Right lobe of liver (tissue), 4 donors: ENCODE data around the gene TMEM236.
"Not testable (repeated sequence)": the region's sequence is repeated elsewhere in the genome, so short reads cannot be mapped to it uniquely, and the experiment has no call there.

Experiments
- POLR2A ChIP-seq: fragments of 450-650 bp; IDR thresholded peaks from one replicate; pipeline ENCODE4 v1.6.1; 2017; ENCODE audit warnings: antibody characterized with exemption, mild to moderate bottlenecking
- TF ChIP-seq, protein P1 (sequence below), 4 donors: fragments of 200-600 bp in 3 of 4; fragments of 450-650 bp in 1 of 4; IDR thresholded peaks; one replicate each; pipeline versions ENCODE4 v1.5.1 to v1.8.0; 2016 to 2022; ENCODE audit warnings: antibody characterized with exemption in 4 of 4, mild to moderate bottlenecking in 2 of 4
- donor health status: DM: no; HTN: no; CAD: no.
- donor health status: DM: no; HTN: no; CAD: no.
- donor health status: DM: no; HTN: yes; CAD: no.

- TF ChIP-seq, protein P1, sequence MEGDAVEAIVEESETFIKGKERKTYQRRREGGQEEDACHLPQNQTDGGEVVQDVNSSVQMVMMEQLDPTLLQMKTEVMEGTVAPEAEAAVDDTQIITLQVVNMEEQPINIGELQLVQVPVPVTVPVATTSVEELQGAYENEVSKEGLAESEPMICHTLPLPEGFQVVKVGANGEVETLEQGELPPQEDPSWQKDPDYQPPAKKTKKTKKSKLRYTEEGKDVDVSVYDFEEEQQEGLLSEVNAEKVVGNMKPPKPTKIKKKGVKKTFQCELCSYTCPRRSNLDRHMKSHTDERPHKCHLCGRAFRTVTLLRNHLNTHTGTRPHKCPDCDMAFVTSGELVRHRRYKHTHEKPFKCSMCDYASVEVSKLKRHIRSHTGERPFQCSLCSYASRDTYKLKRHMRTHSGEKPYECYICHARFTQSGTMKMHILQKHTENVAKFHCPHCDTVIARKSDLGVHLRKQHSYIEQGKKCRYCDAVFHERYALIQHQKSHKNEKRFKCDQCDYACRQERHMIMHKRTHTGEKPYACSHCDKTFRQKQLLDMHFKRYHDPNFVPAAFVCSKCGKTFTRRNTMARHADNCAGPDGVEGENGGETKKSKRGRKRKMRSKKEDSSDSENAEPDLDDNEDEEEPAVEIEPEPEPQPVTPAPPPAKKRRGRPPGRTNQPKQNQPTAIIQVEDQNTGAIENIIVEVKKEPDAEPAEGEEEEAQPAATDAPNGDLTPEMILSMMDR (IDR thresholded peaks at IDR 0.05): not testable (repeated sequence)
- TF ChIP-seq POLR2A: not testable (repeated sequence)
Measured at GRCh38 chr10:17722317-17723014, 29.5 kb upstream of the TMEM236 start.
